ENCODE measurements around the gene MTTP. TPM values are rescaled to one million over a fixed set of nuclear protein-coding genes. Genes with fewer than 3 reads are reported as not detected.

MTTP gene
- total and polyA plus RNA-seq, 2 experiments from 2014 or later: 0.08 to 0.14 TPM

DNA sequence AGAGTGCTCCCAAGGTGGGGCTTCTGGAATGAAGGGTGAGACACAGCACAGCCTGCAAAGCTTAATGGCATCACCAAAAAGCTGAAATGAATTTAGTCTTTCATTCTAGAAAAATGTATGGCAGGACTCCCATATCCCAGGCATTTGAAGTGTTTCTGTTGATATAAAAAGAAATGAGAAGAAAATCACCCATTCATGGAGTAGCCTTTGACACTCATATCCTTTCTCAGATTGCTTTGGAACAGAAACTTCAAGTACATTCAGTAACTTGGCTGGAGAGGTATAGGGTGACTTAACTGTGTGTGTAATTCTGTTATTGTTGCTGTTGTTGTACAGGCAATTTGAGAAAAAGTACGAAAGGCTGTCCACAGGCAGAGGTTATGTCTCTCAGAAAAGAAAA is 47.7 kb downstream of the MTTP start:
- Histone ChIP-seq H3F3A (replicated peaks; ENCODE audit: low read depth) (no peaks in the 10 kb centered on the region), H3K9me2 (ENCODE audit: insufficient read depth) (no peaks in the 10 kb centered on the region), H2AFZ (peak overlapping the region; percentile 69; the same call in 1 of the 2 replicates), H3K4me2 (no peak overlapping the region), H3K27me3 (ENCODE audit: insufficient read depth) (no peaks in the 10 kb centered on the region), H4K20me1 (replicated peaks; ENCODE audit: insufficient read depth) (no peaks in the 10 kb centered on the region), H3K36me3 (ENCODE audit: insufficient read depth) (no peaks in the 10 kb centered on the region), H3K4me3 (no peak overlapping the region), H3K4me1 (ENCODE audit: insufficient read depth) (no peaks in the 10 kb centered on the region; the same call in 1 of the 2 replicates), H3K27ac (ENCODE audit: low read depth) (no peak overlapping the region), H3K79me2 (replicated peaks; ENCODE audit: insufficient read depth) (no peaks in the 10 kb centered on the region)
- H3K4me1 Mint-ChIP-seq: peaks cover 18% of the 10 kb centered on the region; the same call in 2 of the 3 replicates
- H3K27ac Mint-ChIP-seq: no peak overlapping the region
- TF ChIP-seq, protein P1, sequence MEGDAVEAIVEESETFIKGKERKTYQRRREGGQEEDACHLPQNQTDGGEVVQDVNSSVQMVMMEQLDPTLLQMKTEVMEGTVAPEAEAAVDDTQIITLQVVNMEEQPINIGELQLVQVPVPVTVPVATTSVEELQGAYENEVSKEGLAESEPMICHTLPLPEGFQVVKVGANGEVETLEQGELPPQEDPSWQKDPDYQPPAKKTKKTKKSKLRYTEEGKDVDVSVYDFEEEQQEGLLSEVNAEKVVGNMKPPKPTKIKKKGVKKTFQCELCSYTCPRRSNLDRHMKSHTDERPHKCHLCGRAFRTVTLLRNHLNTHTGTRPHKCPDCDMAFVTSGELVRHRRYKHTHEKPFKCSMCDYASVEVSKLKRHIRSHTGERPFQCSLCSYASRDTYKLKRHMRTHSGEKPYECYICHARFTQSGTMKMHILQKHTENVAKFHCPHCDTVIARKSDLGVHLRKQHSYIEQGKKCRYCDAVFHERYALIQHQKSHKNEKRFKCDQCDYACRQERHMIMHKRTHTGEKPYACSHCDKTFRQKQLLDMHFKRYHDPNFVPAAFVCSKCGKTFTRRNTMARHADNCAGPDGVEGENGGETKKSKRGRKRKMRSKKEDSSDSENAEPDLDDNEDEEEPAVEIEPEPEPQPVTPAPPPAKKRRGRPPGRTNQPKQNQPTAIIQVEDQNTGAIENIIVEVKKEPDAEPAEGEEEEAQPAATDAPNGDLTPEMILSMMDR (conservative IDR thresholded peaks at IDR 0.05; ENCODE audit: low read depth in 2 of 2): no peak
- TF ChIP-seq, protein P2, sequence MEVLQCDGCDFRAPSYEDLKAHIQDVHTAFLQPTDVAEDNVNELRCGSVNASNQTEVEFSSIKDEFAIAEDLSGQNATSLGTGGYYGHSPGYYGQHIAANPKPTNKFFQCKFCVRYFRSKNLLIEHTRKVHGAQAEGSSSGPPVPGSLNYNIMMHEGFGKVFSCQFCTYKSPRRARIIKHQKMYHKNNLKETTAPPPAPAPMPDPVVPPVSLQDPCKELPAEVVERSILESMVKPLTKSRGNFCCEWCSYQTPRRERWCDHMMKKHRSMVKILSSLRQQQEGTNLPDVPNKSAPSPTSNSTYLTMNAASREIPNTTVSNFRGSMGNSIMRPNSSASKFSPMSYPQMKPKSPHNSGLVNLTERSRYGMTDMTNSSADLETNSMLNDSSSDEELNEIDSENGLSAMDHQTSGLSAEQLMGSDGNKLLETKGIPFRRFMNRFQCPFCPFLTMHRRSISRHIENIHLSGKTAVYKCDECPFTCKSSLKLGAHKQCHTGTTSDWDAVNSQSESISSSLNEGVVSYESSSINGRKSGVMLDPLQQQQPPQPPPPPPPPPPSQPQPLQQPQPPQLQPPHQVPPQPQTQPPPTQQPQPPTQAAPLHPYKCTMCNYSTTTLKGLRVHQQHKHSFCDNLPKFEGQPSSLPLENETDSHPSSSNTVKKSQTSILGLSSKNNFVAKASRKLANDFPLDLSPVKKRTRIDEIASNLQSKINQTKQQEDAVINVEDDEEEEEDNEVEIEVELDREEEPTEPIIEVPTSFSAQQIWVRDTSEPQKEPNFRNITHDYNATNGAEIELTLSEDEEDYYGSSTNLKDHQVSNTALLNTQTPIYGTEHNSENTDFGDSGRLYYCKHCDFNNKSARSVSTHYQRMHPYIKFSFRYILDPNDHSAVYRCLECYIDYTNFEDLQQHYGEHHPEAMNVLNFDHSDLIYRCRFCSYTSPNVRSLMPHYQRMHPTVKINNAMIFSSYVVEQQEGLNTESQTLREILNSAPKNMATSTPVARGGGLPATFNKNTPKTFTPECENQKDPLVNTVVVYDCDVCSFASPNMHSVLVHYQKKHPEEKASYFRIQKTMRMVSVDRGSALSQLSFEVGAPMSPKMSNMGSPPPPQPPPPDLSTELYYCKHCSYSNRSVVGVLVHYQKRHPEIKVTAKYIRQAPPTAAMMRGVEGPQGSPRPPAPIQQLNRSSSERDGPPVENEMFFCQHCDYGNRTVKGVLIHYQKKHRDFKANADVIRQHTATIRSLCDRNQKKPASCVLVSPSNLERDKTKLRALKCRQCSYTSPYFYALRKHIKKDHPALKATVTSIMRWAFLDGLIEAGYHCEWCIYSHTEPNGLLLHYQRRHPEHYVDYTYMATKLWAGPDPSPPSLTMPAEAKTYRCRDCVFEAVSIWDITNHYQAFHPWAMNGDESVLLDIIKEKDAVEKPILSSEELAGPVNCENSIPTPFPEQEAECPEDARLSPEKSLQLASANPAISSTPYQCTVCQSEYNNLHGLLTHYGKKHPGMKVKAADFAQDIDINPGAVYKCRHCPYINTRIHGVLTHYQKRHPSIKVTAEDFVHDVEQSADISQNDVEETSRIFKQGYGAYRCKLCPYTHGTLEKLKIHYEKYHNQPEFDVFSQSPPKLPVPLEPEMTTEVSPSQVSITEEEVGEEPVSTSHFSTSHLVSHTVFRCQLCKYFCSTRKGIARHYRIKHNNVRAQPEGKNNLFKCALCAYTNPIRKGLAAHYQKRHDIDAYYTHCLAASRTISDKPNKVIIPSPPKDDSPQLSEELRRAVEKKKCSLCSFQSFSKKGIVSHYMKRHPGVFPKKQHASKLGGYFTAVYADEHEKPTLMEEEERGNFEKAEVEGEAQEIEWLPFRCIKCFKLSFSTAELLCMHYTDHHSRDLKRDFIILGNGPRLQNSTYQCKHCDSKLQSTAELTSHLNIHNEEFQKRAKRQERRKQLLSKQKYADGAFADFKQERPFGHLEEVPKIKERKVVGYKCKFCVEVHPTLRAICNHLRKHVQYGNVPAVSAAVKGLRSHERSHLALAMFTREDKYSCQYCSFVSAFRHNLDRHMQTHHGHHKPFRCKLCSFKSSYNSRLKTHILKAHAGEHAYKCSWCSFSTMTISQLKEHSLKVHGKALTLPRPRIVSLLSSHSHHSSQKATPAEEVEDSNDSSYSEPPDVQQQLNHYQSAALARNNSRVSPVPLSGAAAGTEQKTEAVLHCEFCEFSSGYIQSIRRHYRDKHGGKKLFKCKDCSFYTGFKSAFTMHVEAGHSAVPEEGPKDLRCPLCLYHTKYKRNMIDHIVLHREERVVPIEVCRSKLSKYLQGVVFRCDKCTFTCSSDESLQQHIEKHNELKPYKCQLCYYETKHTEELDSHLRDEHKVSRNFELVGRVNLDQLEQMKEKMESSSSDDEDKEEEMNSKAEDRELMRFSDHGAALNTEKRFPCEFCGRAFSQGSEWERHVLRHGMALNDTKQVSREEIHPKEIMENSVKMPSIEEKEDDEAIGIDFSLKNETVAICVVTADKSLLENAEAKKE (CRISPR knock-in tag; IDR thresholded peaks at IDR 0.05): no peak
- TF ChIP-seq, protein P3, sequence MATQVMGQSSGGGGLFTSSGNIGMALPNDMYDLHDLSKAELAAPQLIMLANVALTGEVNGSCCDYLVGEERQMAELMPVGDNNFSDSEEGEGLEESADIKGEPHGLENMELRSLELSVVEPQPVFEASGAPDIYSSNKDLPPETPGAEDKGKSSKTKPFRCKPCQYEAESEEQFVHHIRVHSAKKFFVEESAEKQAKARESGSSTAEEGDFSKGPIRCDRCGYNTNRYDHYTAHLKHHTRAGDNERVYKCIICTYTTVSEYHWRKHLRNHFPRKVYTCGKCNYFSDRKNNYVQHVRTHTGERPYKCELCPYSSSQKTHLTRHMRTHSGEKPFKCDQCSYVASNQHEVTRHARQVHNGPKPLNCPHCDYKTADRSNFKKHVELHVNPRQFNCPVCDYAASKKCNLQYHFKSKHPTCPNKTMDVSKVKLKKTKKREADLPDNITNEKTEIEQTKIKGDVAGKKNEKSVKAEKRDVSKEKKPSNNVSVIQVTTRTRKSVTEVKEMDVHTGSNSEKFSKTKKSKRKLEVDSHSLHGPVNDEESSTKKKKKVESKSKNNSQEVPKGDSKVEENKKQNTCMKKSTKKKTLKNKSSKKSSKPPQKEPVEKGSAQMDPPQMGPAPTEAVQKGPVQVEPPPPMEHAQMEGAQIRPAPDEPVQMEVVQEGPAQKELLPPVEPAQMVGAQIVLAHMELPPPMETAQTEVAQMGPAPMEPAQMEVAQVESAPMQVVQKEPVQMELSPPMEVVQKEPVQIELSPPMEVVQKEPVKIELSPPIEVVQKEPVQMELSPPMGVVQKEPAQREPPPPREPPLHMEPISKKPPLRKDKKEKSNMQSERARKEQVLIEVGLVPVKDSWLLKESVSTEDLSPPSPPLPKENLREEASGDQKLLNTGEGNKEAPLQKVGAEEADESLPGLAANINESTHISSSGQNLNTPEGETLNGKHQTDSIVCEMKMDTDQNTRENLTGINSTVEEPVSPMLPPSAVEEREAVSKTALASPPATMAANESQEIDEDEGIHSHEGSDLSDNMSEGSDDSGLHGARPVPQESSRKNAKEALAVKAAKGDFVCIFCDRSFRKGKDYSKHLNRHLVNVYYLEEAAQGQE (IDR thresholded peaks at IDR 0.05; ENCODE audit: unreplicated experiment): no peak
- TF ChIP-seq CREB1 (CRISPR knock-in tag; IDR thresholded peaks at IDR 0.05; ENCODE audit: low read depth): no peak
- TF ChIP-seq, protein P4, sequence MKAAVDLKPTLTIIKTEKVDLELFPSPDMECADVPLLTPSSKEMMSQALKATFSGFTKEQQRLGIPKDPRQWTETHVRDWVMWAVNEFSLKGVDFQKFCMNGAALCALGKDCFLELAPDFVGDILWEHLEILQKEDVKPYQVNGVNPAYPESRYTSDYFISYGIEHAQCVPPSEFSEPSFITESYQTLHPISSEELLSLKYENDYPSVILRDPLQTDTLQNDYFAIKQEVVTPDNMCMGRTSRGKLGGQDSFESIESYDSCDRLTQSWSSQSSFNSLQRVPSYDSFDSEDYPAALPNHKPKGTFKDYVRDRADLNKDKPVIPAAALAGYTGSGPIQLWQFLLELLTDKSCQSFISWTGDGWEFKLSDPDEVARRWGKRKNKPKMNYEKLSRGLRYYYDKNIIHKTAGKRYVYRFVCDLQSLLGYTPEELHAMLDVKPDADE (IDR thresholded peaks at IDR 0.05): no peak
- no peak for TF ChIP-seq EZH2 (IDR thresholded peaks at IDR 0.05; ENCODE audit: low read depth, unreplicated experiment)
- no peak for TF ChIP-seq EZH2phosphoT487 (IDR thresholded peaks at IDR 0.05; ENCODE audit: unreplicated experiment)
- TF ChIP-seq JUNB (IDR thresholded peaks at IDR 0.05; ENCODE audit: unreplicated experiment): no peak
- no peak for TF ChIP-seq NANOG (IDR thresholded peaks at IDR 0.05; ENCODE audit: borderline replicate concordance)
- TF ChIP-seq POLR2AphosphoS5 (IDR thresholded peaks at IDR 0.05; ENCODE audit: low read depth): no peak
- TF ChIP-seq STAT1 (IDR thresholded peaks at IDR 0.05; ENCODE audit: unreplicated experiment): no peak
- TF ChIP-seq ZNF331 (CRISPR knock-in tag; IDR thresholded peaks at IDR 0.05; ENCODE audit: low read depth): no peak
- TF ChIP-seq ZNF114 (CRISPR knock-in tag; IDR thresholded peaks at IDR 0.05): no peak
- no peaks in the 10 kb centered on the region for H3K9me3 Mint-ChIP-seq
- ATAC-seq: no peak
- H3K27me3 Mint-ChIP-seq (ENCODE audit: insufficient read depth, low read depth, poor library complexity): no peaks in the 10 kb centered on the region
- DNase-seq (ENCODE audit: low spot score): no peak
- no peak overlapping the region for H3K4me3 Mint-ChIP-seq
- no peaks in the 10 kb centered on the region for H3K36me3 Mint-ChIP-seq (ENCODE audit: low read depth)
